Measurements from ENCODE around the gene GPRC5C. TPM values are rescaled to one million over a fixed set of nuclear protein-coding genes. Genes with fewer than 3 reads are reported as not detected.
"Not testable (repeated sequence)": the region's sequence is repeated elsewhere in the genome, so short reads cannot be mapped to it uniquely, and the experiment has no call there.

The GPRC5C gene
- total RNA-seq, 2 experiments from 2014 or later = 0.66 to 2.1 TPM

DNA sequence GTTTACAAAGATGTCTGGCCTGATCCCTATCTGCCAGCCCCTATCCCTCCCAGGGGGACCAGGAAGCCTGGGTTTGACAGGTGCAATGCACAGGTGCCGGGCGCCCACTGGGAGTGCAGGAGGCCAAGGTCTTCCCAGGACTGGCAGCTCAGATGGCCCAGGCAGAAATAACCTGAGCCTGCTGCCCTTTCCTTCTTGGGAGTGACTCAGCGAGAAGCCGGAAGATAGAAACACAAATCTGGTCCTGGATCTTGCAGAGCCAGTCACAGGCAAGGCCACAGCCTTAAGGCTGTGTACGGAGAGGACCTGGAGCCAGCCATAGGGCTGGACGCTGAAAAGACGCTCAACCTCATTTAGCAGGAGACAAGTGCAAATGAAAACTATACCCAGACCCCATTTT, 36.9 kb upstream of the GPRC5C start:
- no peaks in the 10 kb centered on the region for H3K4me1 Mint-ChIP-seq
- H3K4me3 Mint-ChIP-seq = no peak overlapping the region
- DNase-seq = no peak
- H3K27ac Mint-ChIP-seq = no peak overlapping the region
- H3K9me3 Mint-ChIP-seq = no peaks in the 10 kb centered on the region
- no peaks in the 10 kb centered on the region for H3K27me3 Mint-ChIP-seq
- no peaks in the 10 kb centered on the region for H3K36me3 Mint-ChIP-seq

DNA sequence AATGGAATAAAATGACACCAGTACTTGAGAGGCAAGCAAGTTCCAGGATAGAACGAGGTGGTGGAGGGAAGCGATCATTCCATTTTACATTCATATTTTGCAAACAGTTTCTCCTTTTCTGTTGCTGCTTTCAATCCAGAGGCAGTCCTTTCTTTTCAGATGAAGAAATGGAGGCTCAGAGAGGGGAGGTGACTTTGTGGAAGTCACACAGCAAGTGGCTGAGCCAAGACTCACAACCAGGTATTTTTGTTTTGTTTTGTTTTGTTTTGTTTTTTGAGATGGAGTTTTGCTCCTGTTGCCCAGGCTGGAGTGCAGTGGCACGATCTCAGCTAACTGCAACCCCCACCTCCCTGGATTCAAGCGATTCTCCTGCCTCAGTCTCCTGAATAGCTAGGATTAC, 35.3 kb upstream of the GPRC5C start:
- no peak overlapping the region for H3K27ac Mint-ChIP-seq
- no peaks in the 10 kb centered on the region for H3K9me3 Mint-ChIP-seq
- H3K27me3 Mint-ChIP-seq = no peaks in the 10 kb centered on the region
- no peak overlapping the region for H3K4me3 Mint-ChIP-seq
- no peaks in the 10 kb centered on the region for H3K36me3 Mint-ChIP-seq
- no peaks in the 10 kb centered on the region for H3K4me1 Mint-ChIP-seq
- DNase-seq = no peak

DNA sequence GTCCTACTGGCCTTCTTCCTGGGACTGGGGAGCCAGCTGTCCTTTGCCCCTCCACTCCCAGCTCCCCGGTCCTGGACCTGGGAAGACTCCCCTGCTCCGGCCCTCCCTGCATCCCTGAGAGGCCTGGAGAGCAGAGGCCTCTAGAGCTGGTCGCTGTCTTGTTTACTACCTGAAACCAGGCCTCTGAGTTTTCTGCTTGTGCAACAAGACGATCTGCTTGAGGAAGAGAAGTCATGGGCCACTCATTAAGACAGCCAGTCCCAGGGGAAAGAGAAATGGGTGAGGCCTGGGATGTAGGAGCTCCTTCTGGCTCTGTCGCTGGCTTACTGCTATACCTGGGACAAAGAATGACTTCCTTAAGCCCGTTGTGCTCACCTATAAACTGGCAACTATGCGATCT, 29.8 kb upstream of the GPRC5C start:
- no peak for DNase-seq
- no peaks in the 10 kb centered on the region for H3K27me3 Mint-ChIP-seq
- no peak overlapping the region for H3K4me3 Mint-ChIP-seq
- no peaks in the 10 kb centered on the region for H3K36me3 Mint-ChIP-seq
- no peak overlapping the region for H3K27ac Mint-ChIP-seq
- H3K9me3 Mint-ChIP-seq = no peaks in the 10 kb centered on the region
- no peaks in the 10 kb centered on the region for H3K4me1 Mint-ChIP-seq

DNA sequence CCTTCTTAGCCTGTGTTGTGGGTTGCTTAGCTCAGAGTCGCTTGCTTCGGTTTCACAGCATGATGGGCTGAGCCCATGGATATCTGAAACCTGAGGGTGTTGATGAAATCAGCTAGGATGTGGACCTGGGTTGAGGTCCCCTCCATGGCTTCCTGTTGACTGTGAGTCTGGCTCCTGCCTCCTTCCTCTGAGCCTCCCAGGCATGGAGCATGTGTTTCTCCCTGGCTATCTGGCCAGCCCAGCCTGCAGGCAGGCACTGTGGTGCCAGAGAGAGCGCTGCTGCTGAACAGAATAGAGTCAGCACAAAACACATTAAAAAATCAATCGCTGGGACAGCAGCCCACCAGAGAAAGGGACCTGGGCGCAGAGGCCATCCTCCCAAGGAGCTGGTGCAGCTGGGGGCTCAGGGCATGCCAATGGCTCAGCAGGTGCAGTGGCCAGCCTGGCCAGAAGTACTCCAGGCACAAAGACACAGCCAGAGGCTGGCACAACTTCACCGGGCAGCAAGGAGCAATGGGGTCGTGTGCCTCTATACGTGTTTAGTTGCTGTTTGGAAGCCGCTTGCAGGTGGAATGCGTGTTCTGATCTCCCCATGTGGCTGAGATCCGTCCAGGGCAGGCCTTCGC, 28.3 kb upstream of the GPRC5C start:
- no peak overlapping the region for H3K4me3 Mint-ChIP-seq
- no peaks in the 10 kb centered on the region for H3K9me3 Mint-ChIP-seq
- no peak overlapping the region for H3K27ac Mint-ChIP-seq
- H3K4me1 Mint-ChIP-seq = no peaks in the 10 kb centered on the region
- H3K27me3 Mint-ChIP-seq = no peaks in the 10 kb centered on the region
- DNase-seq = no peak
- H3K36me3 Mint-ChIP-seq = no peaks in the 10 kb centered on the region

DNA sequence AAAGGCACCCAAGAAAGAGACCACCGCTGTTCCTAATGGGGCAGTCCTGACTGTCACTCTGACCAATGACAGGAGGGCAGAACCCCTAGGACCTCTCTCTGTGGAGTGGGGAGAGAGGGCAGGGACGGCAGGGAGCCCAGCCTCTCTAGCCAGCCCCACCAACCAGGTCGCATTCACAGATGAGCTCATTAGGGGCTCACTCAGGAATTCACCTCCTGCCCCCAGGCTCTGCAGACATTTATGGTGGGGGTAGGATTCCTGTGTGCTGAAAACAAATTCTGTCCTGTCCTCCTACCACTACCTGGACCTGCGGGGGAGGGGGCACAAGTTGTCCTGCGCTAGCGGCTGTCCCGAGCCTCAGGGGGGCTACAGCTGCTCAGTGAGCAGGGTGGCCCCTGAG, 27.7 kb upstream of the GPRC5C start:
- DNase-seq = no peak
- Mint-ChIP-seq H3K27me3 (no peaks in the 10 kb centered on the region), H3K36me3 (no peaks in the 10 kb centered on the region)

DNA sequence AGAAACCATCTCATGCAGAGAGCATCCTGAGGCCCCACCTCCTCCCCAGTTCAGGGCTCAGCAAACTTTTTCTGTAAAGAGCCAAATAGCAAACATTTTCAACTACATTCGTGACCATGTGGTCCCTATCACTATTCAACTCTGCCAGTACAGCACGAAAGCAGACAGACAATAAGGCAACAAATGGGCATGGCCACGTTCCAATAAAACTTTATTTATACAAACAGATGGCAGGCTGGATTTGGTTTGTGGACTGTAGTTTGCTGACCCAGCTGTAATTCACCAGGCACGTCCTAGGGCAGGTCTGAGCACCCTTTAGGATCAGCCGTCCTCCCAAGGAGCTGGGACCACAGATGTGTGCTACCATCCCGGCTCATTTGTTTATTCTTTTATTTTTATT, 27.1 kb upstream of the GPRC5C start:
- no peaks in the 10 kb centered on the region for H3K9me3 Mint-ChIP-seq
- H3K27ac Mint-ChIP-seq = no peak overlapping the region
- no peak overlapping the region for H3K4me3 Mint-ChIP-seq
- H3K36me3 Mint-ChIP-seq = no peaks in the 10 kb centered on the region
- no peak for DNase-seq
- no peaks in the 10 kb centered on the region for H3K27me3 Mint-ChIP-seq
- H3K4me1 Mint-ChIP-seq = no peaks in the 10 kb centered on the region

More for the DNA sequence above, 27.7 kb upstream of the GPRC5C start:
- H3K9me3 Mint-ChIP-seq = no peaks in the 10 kb centered on the region
- no peak overlapping the region for H3K4me3 Mint-ChIP-seq
- H3K4me1 Mint-ChIP-seq = no peaks in the 10 kb centered on the region
- H3K27ac Mint-ChIP-seq = no peak overlapping the region

DNA sequence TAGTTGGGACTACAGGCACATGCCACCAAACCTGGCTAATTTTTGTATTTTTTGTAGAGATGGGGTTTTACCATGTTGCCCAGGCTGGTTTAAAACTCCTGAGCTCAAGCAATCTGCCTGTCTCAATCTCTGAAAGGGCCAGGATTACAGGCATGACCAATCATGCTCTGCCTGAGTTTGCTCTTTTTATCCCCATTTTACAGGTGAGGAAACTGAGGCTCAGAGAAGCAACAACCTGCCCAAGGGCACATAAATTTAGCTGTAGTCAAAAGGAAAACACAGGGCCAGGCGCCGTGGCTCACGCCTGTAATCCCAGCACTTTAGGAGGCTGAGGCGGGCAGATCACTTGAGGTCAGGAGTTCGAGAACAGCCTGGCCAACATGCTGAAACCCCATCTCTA, 26.6 kb upstream of the GPRC5C start:
- not testable (repeated sequence) for H3K27me3 Mint-ChIP-seq, H3K4me1 Mint-ChIP-seq, H3K4me3 Mint-ChIP-seq, H3K36me3 Mint-ChIP-seq, H3K27ac Mint-ChIP-seq, DNase-seq, H3K9me3 Mint-ChIP-seq

DNA sequence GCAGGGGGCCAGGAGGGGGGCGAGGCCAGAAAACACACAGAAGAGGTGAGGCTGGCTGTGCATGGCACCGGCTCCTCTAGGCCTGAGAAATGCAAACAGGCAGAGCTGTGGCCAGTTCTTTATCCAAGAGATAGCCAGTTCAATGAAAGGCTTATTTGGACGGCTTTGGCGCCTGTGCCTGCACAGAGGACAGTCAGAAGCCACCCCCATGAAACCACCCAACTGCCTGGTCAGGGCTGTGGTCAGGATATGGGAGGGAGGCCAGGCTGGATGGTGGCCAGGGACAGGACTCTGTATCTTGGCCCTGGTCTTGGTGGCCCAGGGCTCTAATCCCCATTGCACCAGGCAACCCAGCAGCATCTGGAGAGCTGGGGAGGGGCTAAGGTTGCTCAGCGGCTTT, 24.5 kb upstream of the GPRC5C start:
- no peak for DNase-seq
- no peak overlapping the region for H3K27ac Mint-ChIP-seq

DNA sequence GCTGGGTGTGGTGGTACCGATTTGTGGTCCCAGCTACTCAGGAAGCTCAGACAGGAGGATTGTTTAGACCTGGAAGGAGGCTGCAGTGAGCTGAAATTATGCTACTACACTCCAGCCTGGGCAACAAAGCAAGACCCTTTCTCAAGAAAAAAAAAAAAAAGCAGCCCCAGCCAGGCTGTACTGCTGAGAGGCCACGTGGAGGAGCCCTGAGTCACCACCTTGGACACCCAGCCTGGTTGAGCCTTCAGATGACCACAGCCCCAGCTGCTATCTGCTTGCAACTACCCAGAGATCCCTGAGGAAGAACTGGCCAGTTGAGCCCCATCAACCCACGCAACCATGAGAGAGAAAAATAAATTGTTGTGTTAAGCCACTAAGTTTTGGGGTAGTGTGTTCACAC, 23.6 kb upstream of the GPRC5C start:
- Mint-ChIP-seq H3K27ac (no peak overlapping the region), H3K4me3 (no peak overlapping the region), H3K36me3 (no peaks in the 10 kb centered on the region), H3K4me1 (no peaks in the 10 kb centered on the region), H3K9me3 (peaks cover 3% of the 10 kb centered on the region), H3K27me3 (no peaks in the 10 kb centered on the region)
- no peak for DNase-seq

More for the DNA sequence above, 24.5 kb upstream of the GPRC5C start:
- Mint-ChIP-seq H3K4me1 (no peaks in the 10 kb centered on the region), H3K9me3 (peaks cover 3% of the 10 kb centered on the region), H3K27me3 (no peaks in the 10 kb centered on the region), H3K36me3 (no peaks in the 10 kb centered on the region), H3K4me3 (no peak overlapping the region)

DNA sequence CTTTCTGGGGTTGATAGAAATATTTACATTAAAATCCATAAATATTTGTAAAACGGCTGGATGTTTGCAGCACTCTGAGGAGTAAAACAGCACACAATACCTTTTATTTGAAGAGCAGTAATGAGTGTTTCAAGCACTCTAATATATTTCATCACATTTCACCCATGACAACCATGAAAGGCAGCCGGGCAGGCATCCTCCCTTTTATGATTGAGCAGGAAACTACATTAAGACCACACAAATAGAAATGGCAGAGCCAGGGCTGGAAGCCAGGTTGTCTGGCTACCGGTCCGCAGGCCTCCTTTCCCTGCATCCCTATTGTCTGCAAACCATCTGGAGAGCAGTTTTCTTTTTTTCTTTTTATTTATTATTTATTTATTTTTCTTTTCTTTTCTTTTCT, 23.1 kb upstream of the GPRC5C start:
- H3K36me3 Mint-ChIP-seq = no peaks in the 10 kb centered on the region
- peaks cover 3% of the 10 kb centered on the region for H3K9me3 Mint-ChIP-seq
- H3K27ac Mint-ChIP-seq = no peak overlapping the region
- H3K4me3 Mint-ChIP-seq = no peak overlapping the region
- DNase-seq = no peak
- no peaks in the 10 kb centered on the region for H3K27me3 Mint-ChIP-seq
- no peaks in the 10 kb centered on the region for H3K4me1 Mint-ChIP-seq

DNA sequence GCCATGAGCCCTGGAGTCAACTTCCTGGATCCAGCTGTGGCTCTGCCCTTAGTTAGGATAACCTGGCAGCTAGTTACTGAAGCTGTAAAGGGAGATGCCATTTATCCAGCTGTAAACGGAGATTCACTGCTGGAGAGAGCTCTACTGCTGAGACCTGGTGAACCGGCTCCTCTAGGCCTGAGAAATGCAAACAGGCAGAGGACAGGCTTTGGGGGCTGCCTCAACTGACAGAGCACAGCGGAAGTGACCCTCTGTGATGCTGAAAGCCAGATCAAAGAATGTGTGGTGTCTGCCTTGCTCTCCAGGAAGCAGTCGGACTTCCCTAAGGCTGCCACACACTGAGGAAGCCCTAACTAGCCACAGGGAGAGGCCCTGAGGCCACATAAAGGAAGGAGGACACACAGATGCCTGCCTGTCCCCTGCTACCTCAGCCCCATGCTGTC, 21.9 kb upstream of the GPRC5C start:
- no peak for DNase-seq
- Mint-ChIP-seq H3K4me1 (no peaks in the 10 kb centered on the region), H3K4me3 (no peak overlapping the region), H3K36me3 (no peaks in the 10 kb centered on the region), H3K27ac (no peak overlapping the region), H3K9me3 (peaks cover 3% of the 10 kb centered on the region), H3K27me3 (peaks cover 3% of the 10 kb centered on the region)

DNA sequence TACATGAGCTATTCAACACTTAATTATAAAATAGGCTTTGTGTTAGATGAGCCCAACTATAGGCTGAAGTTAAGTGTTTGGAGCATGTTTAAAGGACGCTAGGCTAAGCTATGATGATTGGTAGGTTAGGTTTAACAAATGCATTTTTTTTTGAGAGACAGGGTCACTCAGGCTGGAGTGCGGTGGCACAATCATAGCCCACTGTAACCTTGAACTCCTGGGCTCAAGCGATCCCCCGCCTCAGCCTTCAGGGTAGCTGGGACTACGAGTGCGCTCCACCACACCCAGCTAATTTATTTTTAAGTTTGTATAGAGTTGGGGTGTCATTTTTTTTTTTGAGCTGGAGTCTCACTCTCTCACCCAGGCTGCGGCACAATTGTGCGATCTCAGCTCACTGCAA, 19.3 kb upstream of the GPRC5C start:
- Mint-ChIP-seq H3K36me3 (no peaks in the 10 kb centered on the region), H3K9me3 (peaks cover 3% of the 10 kb centered on the region), H3K27ac (no peak overlapping the region), H3K4me3 (no peak overlapping the region), H3K27me3 (peaks cover 4% of the 10 kb centered on the region), H3K4me1 (peaks cover 3% of the 10 kb centered on the region)
- no peak for DNase-seq

DNA sequence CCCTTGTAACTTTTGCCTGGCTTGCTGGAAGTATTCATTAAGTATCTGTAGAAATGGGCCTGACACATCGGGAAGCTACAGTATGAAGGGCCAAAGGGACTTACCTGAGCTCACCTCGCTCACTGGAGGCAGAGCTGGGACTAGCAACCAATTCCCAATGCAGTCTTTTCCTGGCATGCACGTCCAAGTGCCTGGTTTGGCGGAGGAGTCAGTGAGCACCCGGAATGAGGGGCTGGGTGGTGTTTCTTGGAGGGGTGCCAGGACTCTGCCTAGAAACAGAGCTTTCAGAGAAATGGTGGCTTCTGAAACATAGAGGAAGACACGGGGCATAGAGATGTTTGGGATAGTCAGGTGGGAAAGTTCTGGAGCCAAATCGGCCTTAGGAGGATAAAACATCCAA, 18.4 kb upstream of the GPRC5C start:
- peaks cover 3% of the 10 kb centered on the region for H3K4me1 Mint-ChIP-seq
- DNase-seq = no peak
- no peak overlapping the region for H3K27ac Mint-ChIP-seq
- peaks cover 4% of the 10 kb centered on the region for H3K27me3 Mint-ChIP-seq
- H3K9me3 Mint-ChIP-seq = peaks cover 3% of the 10 kb centered on the region
- H3K36me3 Mint-ChIP-seq = no peaks in the 10 kb centered on the region
- H3K4me3 Mint-ChIP-seq = no peak overlapping the region

DNA sequence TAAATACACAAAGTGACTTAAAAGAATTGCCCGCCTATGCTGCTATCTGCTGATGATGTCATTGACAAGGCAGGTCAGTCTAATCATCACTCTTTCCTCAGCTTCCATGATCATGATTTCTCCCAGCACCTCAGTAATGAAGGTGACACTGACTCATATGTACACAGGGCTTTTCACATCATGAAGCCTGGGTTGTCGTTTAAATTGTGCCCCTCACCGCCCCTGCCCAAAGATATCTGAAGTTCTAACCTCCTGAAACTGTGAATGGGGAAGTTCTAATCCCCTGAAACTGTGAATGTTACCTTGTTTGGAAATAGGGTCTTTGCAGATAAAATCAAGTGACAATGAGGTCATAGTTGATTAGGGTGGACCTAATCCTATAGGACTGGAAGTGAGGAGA, 17.4 kb upstream of the GPRC5C start:
- H3K27me3 Mint-ChIP-seq = peaks cover 4% of the 10 kb centered on the region

DNA sequence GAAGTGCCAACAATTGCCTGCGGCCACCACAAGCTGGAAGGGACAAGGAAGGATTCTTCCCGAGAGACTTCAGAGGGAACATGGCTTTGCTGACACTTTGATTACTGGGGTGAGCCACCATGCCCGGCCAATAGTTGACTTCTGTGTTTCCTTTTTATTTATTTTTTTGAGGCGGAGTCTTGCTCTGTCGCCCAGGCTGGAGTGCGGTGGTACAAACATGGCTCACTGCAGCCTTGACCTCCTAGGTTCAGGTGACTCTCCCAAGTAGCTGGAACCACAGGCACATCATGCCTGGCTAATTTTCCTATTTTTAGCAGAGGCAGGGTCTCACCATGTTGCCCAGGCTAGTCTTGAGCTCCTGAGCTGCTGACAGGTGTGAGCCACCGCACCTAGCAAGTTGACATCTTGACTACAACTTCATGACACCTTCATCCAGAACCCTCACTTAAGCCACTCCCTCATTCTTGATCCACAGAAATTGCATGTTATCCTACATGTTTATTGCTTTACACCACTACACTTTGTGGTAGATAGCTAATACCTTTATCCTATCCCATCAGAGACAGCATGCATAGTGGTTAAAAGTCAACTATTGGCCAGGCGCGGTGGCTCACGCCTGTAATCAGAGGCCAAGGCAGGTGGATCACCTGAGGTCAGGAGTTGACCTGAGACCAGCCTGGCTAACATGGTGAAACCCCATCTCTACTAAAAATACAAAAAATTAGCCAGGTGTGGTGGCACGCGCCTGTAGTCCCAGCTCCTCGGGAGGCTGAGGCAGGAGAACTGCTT, 16.1 kb upstream of the GPRC5C start:
- Mint-ChIP-seq H3K4me1 (peaks cover 3% of the 10 kb centered on the region), H3K27ac (no peak overlapping the region), H3K4me3 (no peak overlapping the region), H3K36me3 (no peaks in the 10 kb centered on the region), H3K9me3 (peaks cover under 1% of the 10 kb centered on the region), H3K27me3 (peaks cover 4% of the 10 kb centered on the region)
- no peak for DNase-seq

More for the DNA sequence above, 17.4 kb upstream of the GPRC5C start:
- no peaks in the 10 kb centered on the region for H3K36me3 Mint-ChIP-seq
- H3K4me3 Mint-ChIP-seq = no peak overlapping the region
- H3K27ac Mint-ChIP-seq = no peak overlapping the region
- no peak for DNase-seq
- H3K9me3 Mint-ChIP-seq = peaks cover 3% of the 10 kb centered on the region
- H3K4me1 Mint-ChIP-seq = peaks cover 3% of the 10 kb centered on the region
